GM19452 (cell line): ENCODE measurements around the gene ST6GALNAC3.
A peak's percentile ranks its signal among the peaks of the same experiment; 100 is the strongest.
"Not testable (repeated sequence)": the region's sequence is repeated elsewhere in the genome, so short reads cannot be mapped to it uniquely, and the experiment has no call there.

ENCODE experiments used
- ATAC-seq: cut with Tn5 transposase; IDR thresholded peaks from one replicate; pipeline ENCODE4 v1.9.1; 2021; ENCODE audit not compliant: unreplicated experiment

The ST6GALNAC3 gene

GRCh38 chr1:76074321-76075187 is at the start of gene ST6GALNAC3:
Gene ST6GALNAC3 (plus strand): TSS chr1:76074746.
- ATAC-seq = peak; percentile 85

- no peak for ATAC-seq
These were observed 47.2 kb upstream of the ST6GALNAC3 start for GRCh38 chr1:76027341-76027740.

- ATAC-seq = no peak
These were observed 45.2 kb upstream of the ST6GALNAC3 start for GRCh38 chr1:76029331-76029730.

- no peak for ATAC-seq
These were observed 43.0 kb upstream of the ST6GALNAC3 start for GRCh38 chr1:76031496-76031895.

GRCh38 chr1:76033800-76034475 is 40.6 kb upstream of the ST6GALNAC3 start:
- ATAC-seq = no peak

GRCh38 chr1:76035053-76035452 is 39.5 kb upstream of the ST6GALNAC3 start:
- ATAC-seq = no peak

GRCh38 chr1:76037324-76037723 is 37.2 kb upstream of the ST6GALNAC3 start:
- ATAC-seq = no peak

GRCh38 chr1:76038287-76039004 is 36.1 kb upstream of the ST6GALNAC3 start:
- no peak for ATAC-seq

- no peak for ATAC-seq
These were observed 28.4 kb upstream of the ST6GALNAC3 start for GRCh38 chr1:76046149-76046548.

- ATAC-seq = no peak
These were observed 26.3 kb upstream of the ST6GALNAC3 start for GRCh38 chr1:76048219-76048618.

GRCh38 chr1:76048926-76049325 is 25.6 kb upstream of the ST6GALNAC3 start:
- ATAC-seq = no peak

- no peak for ATAC-seq
These were observed 25.0 kb upstream of the ST6GALNAC3 start for GRCh38 chr1:76049498-76049897.

- not testable (repeated sequence) for ATAC-seq
These were observed 24.5 kb upstream of the ST6GALNAC3 start for GRCh38 chr1:76050073-76050472.

GRCh38 chr1:76053021-76053420 is 21.5 kb upstream of the ST6GALNAC3 start:
- ATAC-seq = no peak

- no peak for ATAC-seq
These were observed 20.2 kb upstream of the ST6GALNAC3 start for GRCh38 chr1:76054359-76054758.

GRCh38 chr1:76055987-76056386 is 18.6 kb upstream of the ST6GALNAC3 start:
- no peak for ATAC-seq

- ATAC-seq = no peak
These were observed 15.1 kb upstream of the ST6GALNAC3 start for GRCh38 chr1:76059451-76059850.

GRCh38 chr1:76065270-76065669 is 9.3 kb upstream of the ST6GALNAC3 start:
- ATAC-seq = no peak

- ATAC-seq = no peak
These were observed 8.2 kb upstream of the ST6GALNAC3 start for GRCh38 chr1:76066394-76066793.

- ATAC-seq = no peak
These were observed 6.0 kb upstream of the ST6GALNAC3 start for GRCh38 chr1:76068542-76068941.

- no peak for ATAC-seq
These were observed 5.5 kb upstream of the ST6GALNAC3 start for GRCh38 chr1:76068953-76069561.
